IPS-18c (cell line): ENCODE data around the gene SLC38A9.

Experiments used
- H3K4me3 ChIP-seq: 2 replicates; pipeline ENCODE4 v1.7.0; 2013; ENCODE audit warnings: low read depth, mild to moderate bottlenecking, low read length, moderate library complexity; ENCODE audit not compliant: insufficient read depth
- H3K9me3 ChIP-seq: one replicate; pipeline ENCODE4 v1.6.1; 2013; ENCODE audit warnings: mild to moderate bottlenecking, low read length, moderate library complexity; ENCODE audit not compliant: control insufficient read depth, insufficient read depth

The SLC38A9 gene

DNA sequence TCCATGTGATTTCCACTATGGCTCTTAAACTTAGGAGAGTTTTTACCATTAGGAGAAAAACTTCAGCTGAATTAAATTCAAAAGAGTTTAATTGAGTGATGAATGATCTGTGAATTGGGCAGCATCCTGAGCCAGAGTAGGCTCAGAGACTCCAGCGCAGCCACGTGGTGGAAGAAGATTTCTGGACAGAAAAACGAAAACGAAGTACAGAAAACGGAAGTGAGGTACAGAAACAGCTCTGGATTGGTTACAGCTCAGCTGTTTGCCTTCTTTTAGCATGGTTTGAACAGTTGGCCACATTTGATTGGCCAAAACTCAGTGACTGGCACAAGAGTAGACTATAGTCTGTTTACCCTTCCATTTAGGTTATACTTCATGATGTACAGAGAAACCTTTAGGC is 108.2 kb downstream of the SLC38A9 start:
- no peak overlapping the region for H3K4me3 ChIP-seq
- no peaks in the 10 kb centered on the region for H3K9me3 ChIP-seq

DNA sequence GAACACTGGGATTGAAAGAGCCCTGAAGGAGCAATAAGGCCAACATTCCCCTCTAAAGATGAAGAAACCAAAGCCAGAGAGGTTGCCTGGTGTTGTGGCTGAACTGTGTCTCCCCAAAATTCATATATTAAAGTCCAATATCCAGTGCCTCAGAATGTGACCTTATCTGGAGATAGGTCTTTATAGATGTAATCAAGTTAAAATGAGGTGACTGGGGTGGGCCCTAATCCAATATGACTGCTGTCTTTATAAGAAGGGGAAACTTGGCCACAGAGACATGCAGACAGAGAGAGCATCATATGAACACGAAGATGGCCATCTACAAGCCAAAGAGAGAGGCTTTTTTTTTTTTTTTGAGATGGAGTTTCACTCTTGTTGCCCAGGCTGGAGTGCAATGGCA is 110.5 kb downstream of the SLC38A9 start:
- Histone ChIP-seq H3K4me3 (no peak overlapping the region), H3K9me3 (no peaks in the 10 kb centered on the region)

DNA sequence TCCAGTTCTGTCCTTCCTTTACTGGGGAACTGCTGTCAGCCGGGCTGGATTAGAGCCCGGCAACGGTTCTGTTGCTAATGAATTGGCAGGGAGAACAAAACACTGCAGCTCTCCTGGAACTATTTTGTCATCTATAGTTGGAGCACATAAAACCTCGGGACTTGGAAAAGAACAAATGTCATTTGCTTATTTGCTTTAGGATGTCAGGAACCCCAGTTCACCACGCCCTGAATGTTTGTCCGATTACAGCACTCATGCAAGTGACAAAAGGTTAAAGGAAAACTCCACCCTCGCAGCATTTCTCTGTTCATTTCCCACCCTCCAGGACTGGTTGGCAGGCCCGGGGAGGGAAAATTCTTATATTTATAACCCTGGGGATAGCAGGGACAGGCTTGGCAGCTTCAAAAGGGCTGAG is 110.9 kb downstream of the SLC38A9 start:
- Histone ChIP-seq H3K9me3 (no peaks in the 10 kb centered on the region), H3K4me3 (no peak overlapping the region)

DNA sequence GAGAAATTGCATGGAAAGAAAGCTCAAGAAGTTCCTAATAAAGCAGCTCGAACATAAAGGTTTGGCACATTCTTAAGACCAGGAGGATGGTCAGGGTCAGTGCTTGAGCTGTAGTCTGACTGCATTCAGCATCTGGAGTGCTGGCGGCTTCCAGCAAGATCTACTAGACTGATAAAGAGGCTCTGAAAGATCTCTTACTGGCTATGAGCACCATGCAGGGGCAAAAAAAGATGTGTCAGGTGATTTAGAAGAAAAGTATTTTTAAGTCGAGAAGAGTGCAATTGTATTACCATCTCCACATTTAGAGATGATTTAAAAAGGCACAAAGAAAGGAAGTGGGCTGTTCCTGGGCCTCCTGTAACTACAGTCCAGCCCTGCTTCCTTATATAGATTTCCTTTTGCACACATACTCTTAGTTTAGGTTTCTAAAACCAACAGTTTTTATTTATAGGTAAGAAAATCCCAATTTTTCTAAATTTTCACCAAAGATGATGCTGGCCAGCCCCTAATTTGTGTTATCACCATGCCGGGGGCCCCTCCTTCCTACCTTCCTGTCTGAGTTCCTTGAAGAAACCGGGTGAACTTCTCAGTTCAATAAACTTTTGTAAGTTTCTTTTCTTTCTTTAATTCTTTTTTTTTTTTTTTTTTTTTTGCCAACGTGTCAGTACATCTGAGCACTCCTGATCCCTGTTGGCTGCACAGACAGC is 111.5 kb downstream of the SLC38A9 start:
- Histone ChIP-seq H3K9me3 (no peaks in the 10 kb centered on the region), H3K4me3 (no peak overlapping the region)

DNA sequence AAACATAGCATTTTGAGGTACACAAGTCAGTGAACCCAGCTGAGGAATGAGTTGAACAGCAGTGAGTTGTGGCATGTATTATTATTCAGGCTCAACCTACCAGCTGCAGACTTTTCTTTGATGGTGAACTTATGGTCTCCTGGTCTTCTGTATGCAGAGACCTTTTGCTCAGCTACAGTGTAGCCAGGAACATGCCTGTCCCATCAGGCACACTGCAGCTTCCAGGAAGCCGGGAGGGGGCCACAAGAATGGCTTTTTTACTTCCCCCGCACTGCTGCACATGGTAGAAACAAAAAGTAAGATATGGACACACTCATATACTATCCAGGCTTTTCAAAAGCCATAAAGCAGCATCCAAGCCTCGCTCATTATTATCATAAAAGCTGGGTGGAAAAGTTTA is 112.0 kb downstream of the SLC38A9 start:
- H3K4me3 ChIP-seq: no peak overlapping the region
- H3K9me3 ChIP-seq: no peaks in the 10 kb centered on the region

DNA sequence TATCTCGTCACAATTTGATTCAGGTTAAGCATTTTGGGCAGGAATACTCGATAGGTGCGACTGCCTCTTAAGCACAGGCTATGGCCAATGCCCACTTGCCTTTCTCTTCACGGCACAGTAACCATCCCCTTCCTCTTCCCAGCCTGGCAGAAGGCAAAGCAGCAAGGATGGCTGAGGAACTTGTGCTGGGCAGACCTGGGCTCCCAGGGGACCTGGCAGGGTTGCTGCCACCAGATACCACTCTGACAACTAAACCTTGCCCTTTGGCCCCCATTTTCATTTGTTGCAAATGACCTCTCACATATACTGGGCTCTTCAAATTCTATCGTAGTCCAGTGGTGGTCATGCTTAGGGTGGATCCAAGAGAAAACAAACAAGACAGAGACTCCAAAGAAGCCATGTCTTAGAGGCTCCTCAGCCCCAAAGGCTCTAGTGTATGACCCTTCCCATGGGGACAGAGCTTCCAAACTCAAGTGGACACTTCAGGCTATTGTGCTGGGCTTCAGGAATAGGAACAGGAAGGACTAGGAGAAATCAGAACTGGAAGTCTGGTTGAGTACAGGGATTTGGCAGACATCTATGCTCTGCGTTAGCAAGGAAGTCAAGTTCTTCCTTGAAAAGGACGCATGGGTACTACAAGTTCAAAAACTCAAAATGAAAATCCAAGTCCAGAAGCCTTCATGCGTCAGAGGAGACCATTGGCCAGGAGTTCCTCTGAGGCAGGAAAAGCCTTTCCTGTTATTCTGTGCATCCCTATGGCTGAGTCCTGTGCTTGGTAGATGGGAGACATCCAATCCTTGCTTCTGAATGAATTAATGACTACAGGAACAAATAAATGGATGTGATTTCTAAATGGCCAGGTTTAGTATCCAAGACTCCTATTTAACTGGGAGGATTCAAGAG is 112.7 kb downstream of the SLC38A9 start:
- Histone ChIP-seq H3K9me3 (no peaks in the 10 kb centered on the region), H3K4me3 (no peak overlapping the region)

DNA sequence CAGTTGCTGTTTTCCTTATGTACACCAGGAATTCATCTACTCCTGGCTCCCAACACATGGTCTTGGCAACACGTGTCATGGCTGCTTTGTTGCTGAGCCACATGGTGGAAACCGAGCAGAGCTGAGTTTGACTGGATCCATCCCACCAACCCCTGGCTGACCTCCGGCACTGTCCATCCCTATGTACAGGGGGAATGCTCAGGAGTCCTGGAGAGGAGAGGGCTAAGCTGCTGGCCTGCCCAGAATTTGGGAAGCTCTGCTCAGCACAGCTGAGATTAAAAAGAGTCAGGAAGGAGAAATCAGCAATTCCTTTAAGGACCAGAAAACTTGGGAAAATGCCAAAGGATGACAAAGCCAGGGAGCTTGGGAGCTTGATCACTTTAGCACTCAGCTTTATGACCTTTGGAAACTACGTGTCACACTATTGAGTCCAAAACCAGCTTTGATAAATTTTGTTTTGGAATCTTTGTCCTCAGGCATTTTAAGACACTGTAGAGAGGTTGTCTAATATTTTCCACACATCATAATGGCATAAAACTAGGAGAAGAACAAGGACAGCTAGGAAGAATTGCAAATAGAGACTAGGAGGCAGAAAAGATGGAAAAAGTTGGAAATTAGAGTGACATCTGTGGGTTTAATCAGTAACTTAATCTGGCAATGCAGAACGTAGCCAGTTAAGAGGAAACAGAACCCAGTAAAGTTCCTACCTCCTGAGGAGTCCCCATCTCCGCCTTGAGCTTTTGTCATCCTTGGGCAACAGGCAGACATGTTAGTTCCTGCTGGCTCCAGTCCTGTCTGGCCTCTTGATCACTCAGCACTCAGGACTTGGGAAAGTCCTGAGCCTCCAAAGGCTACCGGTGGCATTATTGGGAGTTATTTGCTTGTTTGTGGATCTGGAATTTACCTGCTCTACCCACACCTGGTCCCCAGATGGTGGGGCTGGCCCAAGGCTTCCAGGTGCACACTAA is 114.8 kb downstream of the SLC38A9 start:
- Histone ChIP-seq H3K9me3 (no peaks in the 10 kb centered on the region), H3K4me3 (no peak overlapping the region)

DNA sequence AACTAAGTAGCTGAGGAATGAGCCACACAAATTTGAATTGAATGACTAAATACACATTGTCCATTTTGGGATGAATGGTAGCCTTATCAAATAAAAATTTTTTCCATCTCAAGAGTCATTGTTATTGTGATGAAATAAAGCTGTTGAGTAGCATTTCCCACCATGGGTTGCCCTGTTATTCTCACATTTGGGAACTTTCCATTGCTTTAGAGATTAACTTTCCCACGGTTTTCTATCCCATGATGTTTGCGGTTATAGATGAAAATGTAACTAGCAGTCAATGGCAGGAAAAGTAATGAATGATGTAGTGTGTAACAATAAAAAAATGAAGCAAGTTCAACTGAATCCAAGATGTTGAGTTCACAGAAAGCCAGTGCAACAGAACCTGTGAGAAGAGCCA is 117.5 kb downstream of the SLC38A9 start:
- Histone ChIP-seq H3K9me3 (no peaks in the 10 kb centered on the region), H3K4me3 (no peak overlapping the region)

DNA sequence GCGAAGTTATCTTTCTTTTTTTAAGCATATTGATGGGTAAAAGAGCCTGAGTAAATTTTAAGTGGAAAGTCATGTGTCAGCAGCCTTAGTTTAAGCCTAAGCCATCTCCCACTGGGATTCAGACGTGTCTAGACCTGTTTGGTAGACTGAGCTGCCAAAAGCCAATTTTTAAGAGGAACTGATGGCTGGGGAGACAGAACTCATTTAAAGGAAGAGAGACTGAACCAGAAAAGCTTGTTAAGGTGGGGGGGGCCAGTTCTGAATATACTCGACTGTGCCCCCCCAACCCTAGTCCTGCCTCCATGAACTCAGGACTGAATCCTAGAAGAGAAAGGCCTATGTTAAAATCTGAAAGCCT is 119.0 kb downstream of the SLC38A9 start:
- no peaks in the 10 kb centered on the region for H3K9me3 ChIP-seq
- no peak overlapping the region for H3K4me3 ChIP-seq

DNA sequence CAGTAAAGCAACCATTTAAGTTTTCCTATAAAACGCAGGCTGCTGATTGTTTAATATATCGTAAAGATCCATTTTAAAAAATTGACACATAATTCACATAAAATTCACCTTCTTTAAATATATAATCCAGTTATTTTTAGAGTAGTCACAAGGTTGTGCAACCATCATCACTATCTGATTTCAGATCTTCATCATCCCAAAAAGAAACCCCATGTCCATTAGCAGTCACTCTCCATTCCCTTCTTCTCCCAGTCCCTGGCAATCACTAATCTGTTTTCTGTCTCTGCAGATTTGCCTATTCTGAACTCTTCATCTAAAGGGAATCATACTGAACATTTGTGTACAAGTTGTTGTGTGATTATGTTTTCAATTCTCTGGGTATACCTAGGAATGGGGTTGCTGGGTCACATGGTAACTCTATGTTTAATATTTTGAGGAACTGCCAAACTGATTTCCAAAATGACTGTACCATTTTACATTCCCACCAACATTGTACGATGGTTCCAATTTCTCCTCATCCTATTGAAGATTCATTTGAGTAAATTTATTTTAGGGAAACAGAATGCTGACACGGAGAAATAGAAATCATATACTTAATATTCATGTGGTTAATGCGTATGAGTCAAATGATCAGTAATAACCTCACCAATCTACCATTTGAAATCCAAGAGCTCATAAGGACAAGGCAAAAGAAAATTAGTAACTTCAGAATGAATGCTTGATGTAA is 119.6 kb downstream of the SLC38A9 start:
- H3K4me3 ChIP-seq: no peak overlapping the region
- H3K9me3 ChIP-seq: no peaks in the 10 kb centered on the region

DNA sequence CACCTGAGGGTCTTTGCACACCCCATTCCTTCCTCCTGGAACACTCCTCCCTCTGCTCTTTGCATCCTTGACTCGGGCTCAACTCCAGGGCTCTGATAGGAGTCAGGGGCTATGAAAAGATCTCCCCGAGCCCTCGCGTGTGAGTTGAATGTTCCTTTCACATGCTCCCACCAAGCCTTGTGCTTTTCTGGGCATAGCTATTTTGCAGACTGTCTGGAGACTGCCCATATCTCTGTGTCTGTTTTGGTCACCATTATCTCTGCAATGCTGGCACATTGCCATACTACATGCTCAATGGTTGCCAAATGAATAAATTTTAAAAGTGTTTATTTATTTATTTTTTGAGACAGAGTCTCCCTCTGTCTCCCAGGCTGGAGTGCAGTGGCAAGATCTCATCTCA is 120.4 kb downstream of the SLC38A9 start:
- Histone ChIP-seq H3K9me3 (no peaks in the 10 kb centered on the region), H3K4me3 (no peak overlapping the region)

DNA sequence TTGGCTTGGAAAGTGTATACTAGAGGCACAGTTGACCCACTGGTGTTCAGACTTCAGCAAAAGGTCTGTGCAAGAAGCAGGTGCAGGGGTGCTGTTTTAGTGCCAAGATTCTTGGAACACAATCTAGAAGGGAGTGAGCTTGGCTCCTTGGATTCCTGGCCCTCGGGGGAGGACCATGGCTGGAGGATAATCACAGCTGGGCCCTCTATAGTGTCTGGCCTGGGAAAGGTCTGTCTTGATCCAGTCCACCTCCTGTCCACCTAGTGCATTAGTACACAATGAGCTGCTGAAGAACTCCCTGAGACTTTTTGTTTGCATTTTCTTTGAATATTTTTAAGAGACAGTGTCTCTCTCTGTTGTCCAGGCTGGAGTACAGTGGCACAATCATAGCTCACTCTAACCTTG is 126.9 kb downstream of the SLC38A9 start:
- Histone ChIP-seq H3K4me3 (no peak overlapping the region), H3K9me3 (no peaks in the 10 kb centered on the region)

DNA sequence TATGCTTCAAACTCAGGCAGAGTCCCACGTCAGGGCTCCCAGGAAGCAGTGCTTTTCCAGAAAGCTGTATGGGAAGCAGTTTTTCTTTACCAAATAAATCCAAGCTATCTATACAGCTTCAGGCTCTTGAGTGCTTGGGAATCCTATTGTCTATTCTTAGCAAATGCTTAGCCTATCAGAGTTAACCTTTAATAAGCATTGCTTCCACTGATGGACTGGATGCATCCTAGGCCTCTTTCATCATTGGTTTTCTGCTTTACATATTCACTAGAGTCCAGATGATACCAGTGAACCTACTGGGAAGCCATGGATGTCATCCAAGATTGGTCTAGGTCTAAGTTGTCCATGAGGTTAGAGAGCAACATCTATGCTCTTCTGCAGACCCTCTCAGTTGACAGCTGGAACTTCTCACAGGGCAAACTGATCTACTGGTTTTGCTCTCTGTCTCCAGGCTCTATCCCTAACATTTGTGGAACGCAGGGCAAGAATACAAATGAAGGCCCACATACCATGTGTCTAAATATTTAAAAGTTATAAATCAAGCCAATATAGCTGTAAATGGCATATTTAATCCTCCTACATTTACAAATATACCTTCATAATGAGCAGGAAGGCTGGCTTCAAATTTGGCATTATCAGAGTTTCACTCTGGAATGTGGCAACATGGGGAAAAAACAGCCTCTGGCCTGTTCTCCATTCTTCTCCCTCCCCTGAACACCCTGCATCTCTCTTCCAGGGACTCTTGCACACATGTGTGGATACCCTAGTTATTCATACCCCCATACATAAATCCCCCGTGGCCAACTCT is 127.5 kb downstream of the SLC38A9 start:
- no peak overlapping the region for H3K4me3 ChIP-seq

DNA sequence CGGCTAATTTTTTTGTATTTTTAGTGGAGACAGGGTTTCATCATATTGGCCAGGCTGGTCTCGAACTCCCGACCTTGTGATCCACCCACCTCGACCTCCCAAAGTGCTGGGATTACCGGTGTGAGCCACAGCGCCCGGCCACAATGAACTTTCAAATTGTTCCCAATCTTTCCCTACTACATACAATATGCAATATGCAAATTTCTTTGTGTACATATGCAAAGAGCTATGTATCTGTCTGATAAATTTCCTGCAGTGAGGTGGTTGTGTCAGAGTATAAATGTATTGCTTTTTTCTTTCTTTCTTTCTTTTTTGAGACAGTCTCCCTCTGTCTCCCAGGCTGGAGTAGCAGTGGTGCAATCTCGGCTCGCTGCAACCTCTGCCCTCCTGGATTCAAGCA is 128.5 kb downstream of the SLC38A9 start:
- H3K9me3 ChIP-seq: no peaks in the 10 kb centered on the region
- H3K4me3 ChIP-seq: no peak overlapping the region

More for the DNA sequence above, 127.5 kb downstream of the SLC38A9 start:
- no peaks in the 10 kb centered on the region for H3K9me3 ChIP-seq

DNA sequence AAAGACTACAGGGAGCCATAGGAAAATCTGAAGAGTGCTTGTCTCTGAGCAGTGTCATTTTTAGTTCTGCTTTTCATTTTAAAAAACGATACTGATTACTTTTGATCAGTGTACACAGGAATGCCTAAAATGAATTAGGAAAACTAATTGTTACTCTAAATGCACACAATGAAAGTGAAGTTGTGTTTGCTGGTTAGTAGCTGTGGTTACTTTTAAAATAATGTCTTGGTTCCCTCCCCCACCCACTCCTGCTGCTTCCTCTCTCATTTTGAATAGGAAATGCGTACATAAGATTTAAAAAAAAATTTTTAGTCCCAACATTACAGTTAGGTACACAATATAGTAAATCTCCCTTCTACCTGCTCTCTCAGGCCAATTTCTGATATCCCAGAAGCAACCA is 129.9 kb downstream of the SLC38A9 start:
- H3K9me3 ChIP-seq: no peaks in the 10 kb centered on the region
- no peak overlapping the region for H3K4me3 ChIP-seq

DNA sequence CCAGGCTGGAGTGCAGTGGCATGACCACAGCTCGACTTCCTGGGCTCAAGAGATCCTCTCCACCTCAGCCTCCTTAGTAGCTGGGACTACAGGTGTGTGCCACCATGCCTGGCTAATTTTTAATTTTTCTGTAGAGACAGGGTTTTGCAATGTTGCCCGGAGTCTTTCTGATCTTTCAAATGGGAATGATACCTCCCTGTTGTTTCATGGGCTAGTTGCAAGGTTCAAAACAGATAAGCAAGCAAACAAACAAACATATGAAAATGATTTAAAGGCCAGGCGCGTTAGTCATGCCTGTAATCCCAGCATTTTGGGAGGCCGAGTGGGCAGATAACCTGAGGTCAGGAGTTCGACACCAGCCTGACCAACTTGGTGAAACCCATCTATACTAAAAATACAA is 132.1 kb downstream of the SLC38A9 start:
- H3K9me3 ChIP-seq: no peaks in the 10 kb centered on the region
- H3K4me3 ChIP-seq: no peak overlapping the region
